Loucy (cell line): Measurements from ENCODE around the gene APOA4.

Source experiments
- EZH2phosphoT487 ChIP-seq: fragments of 200-600 bp; IDR thresholded peaks from 2 replicates; pipeline ENCODE4 v1.6.1; 2018; ENCODE audit warnings: antibody characterized with exemption, mild to moderate bottlenecking, moderate library complexity, borderline replicate concordance
- TF ChIP-seq, protein P1 (sequence below): fragments of 200-600 bp; sonication (generic); conservative IDR thresholded peaks from 2 replicates; pipeline ENCODE4 v1.5.1; 2014; ENCODE audit warnings: mild to moderate bottlenecking, antibody characterized with exemption, low read length

- TF ChIP-seq, protein P1, sequence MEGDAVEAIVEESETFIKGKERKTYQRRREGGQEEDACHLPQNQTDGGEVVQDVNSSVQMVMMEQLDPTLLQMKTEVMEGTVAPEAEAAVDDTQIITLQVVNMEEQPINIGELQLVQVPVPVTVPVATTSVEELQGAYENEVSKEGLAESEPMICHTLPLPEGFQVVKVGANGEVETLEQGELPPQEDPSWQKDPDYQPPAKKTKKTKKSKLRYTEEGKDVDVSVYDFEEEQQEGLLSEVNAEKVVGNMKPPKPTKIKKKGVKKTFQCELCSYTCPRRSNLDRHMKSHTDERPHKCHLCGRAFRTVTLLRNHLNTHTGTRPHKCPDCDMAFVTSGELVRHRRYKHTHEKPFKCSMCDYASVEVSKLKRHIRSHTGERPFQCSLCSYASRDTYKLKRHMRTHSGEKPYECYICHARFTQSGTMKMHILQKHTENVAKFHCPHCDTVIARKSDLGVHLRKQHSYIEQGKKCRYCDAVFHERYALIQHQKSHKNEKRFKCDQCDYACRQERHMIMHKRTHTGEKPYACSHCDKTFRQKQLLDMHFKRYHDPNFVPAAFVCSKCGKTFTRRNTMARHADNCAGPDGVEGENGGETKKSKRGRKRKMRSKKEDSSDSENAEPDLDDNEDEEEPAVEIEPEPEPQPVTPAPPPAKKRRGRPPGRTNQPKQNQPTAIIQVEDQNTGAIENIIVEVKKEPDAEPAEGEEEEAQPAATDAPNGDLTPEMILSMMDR: no peak
- TF ChIP-seq EZH2phosphoT487: no peak
Observed at GRCh38 chr11:116796548-116796947, 26.6 kb downstream of the APOA4 start.
